ENCODE results near the gene UBAP2. TPM values are rescaled to one million over a fixed set of nuclear protein-coding genes. Genes with fewer than 3 reads are reported as not detected.
"Not testable (repeated sequence)": the region's sequence is repeated elsewhere in the genome, so short reads cannot be mapped to it uniquely, and the experiment has no call there.

Gene UBAP2
- total RNA-seq, 4 donors from 2014 or later = 14.5 to 27.8 (median 20.5) TPM

DNA sequence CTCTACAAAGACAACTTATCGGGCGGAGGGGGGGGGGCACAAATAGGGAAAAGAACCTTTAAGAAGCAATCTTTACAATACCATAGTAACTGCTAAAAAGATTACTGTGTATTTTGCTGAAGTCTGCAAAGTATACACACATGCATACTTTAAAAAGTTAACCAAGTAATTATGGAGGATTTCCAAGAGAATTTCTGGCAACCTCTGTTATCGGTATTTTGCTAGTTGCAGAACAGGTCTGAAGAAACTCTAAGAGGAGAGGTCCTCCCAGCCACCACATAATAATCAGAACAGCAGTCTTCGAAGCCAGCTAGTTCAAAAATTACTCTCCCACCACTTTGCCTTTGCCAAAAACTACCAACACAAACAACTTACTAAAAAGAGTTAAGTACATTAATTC lies 56.1 kb downstream of the UBAP2 start:
- no peak overlapping the region for H3K4me3 ChIP-seq
- 60 to 68% methylated on average over 4 of the region's 4 CpGs for WGBS, 2 donors
- H3K27me3 ChIP-seq = no peaks in the 10 kb centered on the region
- TF ChIP-seq, protein P1, sequence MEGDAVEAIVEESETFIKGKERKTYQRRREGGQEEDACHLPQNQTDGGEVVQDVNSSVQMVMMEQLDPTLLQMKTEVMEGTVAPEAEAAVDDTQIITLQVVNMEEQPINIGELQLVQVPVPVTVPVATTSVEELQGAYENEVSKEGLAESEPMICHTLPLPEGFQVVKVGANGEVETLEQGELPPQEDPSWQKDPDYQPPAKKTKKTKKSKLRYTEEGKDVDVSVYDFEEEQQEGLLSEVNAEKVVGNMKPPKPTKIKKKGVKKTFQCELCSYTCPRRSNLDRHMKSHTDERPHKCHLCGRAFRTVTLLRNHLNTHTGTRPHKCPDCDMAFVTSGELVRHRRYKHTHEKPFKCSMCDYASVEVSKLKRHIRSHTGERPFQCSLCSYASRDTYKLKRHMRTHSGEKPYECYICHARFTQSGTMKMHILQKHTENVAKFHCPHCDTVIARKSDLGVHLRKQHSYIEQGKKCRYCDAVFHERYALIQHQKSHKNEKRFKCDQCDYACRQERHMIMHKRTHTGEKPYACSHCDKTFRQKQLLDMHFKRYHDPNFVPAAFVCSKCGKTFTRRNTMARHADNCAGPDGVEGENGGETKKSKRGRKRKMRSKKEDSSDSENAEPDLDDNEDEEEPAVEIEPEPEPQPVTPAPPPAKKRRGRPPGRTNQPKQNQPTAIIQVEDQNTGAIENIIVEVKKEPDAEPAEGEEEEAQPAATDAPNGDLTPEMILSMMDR (IDR thresholded peaks at IDR 0.05) = no peak
- peaks cover 0 to 5% (median 0%) of the 10 kb centered on the region in 3 donors for H3K4me1 ChIP-seq
- no peak overlapping the region for H3K27ac ChIP-seq
- intact Hi-C loops (cut with DNase I) = no loop called here
- H3K36me3 ChIP-seq = peaks cover 4 to 77% (median 5%) of the 10 kb centered on the region in 3 donors
- H3K9me3 ChIP-seq = no peaks in the 10 kb centered on the region
- DNase-seq = no peak

DNA sequence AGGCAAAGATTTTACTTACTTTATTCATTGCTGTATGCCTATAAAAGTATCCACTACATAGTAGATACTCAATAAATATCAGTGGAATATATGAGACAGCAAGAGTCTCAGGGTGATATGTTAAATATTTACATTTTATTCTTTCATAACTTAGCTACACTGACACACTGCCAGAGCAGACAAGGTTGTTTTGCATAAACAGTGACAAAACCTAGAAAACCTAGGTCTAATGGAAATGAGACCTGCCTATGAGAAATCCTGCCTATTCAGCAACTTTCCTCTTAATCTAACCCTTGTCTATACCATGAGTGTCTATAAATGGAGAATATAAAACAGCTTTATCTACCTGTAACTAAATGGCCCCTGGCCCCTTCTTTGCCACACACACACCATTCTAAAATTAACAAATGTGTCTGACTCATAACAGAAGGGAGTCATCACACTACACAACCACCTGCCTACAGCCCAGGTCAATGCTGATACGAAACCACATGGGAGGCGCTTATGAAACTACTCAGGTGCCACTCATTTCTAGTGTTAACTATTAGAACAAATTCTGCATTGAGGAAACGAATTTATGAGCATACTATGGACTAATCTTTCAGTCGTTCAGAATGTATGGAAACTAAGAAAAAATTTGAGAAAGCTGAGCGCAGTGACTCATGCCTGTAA lies 60.3 kb downstream of the UBAP2 start:
- no peak overlapping the region for H3K27ac ChIP-seq
- peaks cover 0 to 80% (median 16%) of the 10 kb centered on the region in 3 donors for H3K36me3 ChIP-seq
- no peak for DNase-seq
- no peak overlapping the region for H3K4me3 ChIP-seq
- intact Hi-C loops (cut with DNase I) = no loop called here
- no peak for TF ChIP-seq POLR2A (IDR thresholded peaks at IDR 0.05)
- TF ChIP-seq, protein P1 (IDR thresholded peaks at IDR 0.05) = no peak
- WGBS, 2 donors = 51 to 60% methylated on average over 5 of the region's 5 CpGs
- H3K4me1 ChIP-seq = peaks cover 0 to 5% (median 0%) of the 10 kb centered on the region in 3 donors
- no peaks in the 10 kb centered on the region for H3K27me3 ChIP-seq
- H3K9me3 ChIP-seq = no peaks in the 10 kb centered on the region

DNA sequence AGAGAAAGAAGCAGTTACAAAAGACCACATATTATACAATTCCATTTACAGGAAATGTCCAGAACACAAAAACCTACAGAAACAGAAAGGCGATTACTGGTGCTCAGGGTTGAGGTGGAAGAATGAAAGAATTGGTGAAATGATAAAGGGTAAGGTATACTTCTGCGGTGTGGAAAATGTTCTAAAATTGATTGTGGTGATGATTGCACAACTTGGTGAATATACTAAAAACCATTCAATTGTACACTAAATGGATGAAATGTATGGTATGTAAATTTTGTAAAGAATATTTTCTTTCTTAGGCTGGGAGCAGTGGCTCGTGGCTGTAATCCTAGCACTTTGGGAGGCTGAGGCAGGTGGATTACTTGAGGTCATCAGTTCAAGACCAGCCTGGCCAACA lies 72.3 kb downstream of the UBAP2 start:
- TF ChIP-seq POLR2A (IDR thresholded peaks at IDR 0.05) = no peak
- TF ChIP-seq, protein P1 (IDR thresholded peaks at IDR 0.05) = no peak
- no peak for DNase-seq
- no peaks in the 10 kb centered on the region for H3K9me3 ChIP-seq
- peaks cover 0 to 92% (median 3%) of the 10 kb centered on the region in 3 donors for H3K36me3 ChIP-seq
- H3K4me1 ChIP-seq = no peaks in the 10 kb centered on the region
- 84 to 86% methylated on average over 3 of the region's 3 CpGs for WGBS, 2 donors
- H3K4me3 ChIP-seq = no peak overlapping the region
- intact Hi-C loops (cut with DNase I) = no loop called here
- H3K27me3 ChIP-seq = no peaks in the 10 kb centered on the region
- H3K27ac ChIP-seq = no peak overlapping the region

DNA sequence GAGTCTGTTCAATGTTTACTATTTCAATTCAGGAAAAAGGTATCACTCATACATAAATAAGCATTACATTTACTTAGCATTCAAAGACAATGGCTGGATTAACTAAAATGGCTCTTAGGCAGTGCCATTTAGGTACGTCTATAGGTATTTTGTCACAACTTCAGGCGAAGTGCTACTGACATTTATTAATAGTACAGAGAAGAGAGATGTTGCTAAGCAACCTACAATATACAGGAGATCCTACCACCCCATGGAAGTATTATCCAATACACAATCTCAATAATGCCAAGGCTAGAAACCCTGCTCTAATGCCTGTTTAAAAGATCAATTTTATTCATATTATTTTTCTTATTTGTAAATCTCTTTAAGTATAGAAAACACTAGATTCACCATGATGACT lies 76.0 kb downstream of the UBAP2 start:
- peaks cover 5 to 93% (median 7%) of the 10 kb centered on the region in 3 donors for H3K36me3 ChIP-seq
- H3K4me1 ChIP-seq = peaks cover 0 to 5% (median 0%) of the 10 kb centered on the region in 3 donors
- no peaks in the 10 kb centered on the region for H3K9me3 ChIP-seq
- WGBS, 2 donors = 88% methylated on average over 2 of the region's 2 CpGs
- H3K4me3 ChIP-seq = no peak overlapping the region
- intact Hi-C loops (cut with DNase I) = no loop called here
- no peak for TF ChIP-seq POLR2A (IDR thresholded peaks at IDR 0.05)
- H3K27me3 ChIP-seq = no peaks in the 10 kb centered on the region
- H3K27ac ChIP-seq = no peak overlapping the region
- DNase-seq = no peak

DNA sequence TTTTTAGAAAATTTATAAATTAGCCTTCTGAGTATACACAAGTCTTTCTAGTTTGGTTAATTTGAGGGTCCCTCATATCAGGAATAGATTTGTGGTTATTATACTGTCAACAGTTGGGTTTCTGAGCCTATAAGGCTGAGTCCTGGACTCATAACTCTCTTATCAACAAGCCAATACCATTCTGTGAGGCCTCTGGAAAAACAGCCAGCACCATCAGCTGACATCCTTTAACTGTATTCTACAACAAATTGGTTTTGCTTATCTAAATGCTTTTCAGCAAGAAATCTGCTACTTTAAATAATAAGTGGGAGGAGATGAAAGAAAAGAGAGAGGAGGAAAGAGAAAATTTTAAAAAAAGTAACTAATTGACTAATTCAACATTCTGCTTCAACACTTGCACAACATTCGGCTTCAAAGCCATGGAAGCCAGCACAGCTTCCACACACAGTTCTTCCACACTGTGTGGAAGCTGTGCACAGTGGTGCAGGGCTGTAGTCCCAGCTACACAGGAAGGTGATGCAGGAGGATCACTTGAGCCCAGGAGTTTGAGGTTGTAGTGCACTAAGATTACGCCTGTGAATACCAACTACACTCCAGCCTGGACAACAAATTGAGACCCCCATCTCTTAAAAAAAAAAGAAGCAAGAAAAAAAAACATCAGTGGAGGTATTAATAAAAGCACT lies 84.5 kb downstream of the UBAP2 start:
- H3K9me3 ChIP-seq = no peaks in the 10 kb centered on the region
- H3K4me3 ChIP-seq = no peak overlapping the region
- peaks cover 0 to 2% (median 0%) of the 10 kb centered on the region in 3 donors for H3K4me1 ChIP-seq
- intact Hi-C loops (cut with DNase I) = no loop called here
- WGBS, 2 donors = 86 to 100% methylated on average over 2 of the region's 2 CpGs
- DNase-seq = no peak
- TF ChIP-seq, protein P1 (IDR thresholded peaks at IDR 0.05) = no peak
- TF ChIP-seq POLR2A (IDR thresholded peaks at IDR 0.05) = no peak
- no peaks in the 10 kb centered on the region for H3K27me3 ChIP-seq
- no peak overlapping the region for H3K27ac ChIP-seq
- peaks cover 0 to 82% (median 0%) of the 10 kb centered on the region in 3 donors for H3K36me3 ChIP-seq

DNA sequence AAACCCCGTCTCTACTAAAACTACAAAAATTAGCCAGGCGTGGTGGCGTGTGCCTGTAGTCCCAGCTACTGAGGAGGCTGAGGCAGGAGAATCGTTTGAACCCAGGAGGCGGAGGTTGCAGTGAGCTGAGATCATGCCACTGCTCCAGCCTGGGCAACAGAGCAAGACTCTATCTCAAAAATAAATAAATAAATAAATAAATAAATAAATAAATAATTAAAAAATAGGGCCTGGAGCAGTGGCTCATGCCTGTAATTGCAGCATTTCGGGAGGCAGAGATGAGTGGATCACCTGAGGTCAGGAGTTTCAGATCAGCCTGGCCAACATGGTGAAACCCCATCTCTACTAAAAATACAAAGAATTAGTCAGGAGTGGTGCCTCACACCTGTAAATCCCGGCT lies 86.2 kb downstream of the UBAP2 start:
- H3K27ac ChIP-seq; intact Hi-C loops (cut with DNase I); H3K27me3 ChIP-seq; H3K4me1 ChIP-seq; DNase-seq; H3K4me3 ChIP-seq; H3K9me3 ChIP-seq: not testable (repeated sequence)
- H3K36me3 ChIP-seq = peaks cover 0 to 90% (median 8%) of the 10 kb centered on the region in 3 donors
- WGBS, 2 donors = 88 to 95% methylated on average over 7 of the region's 7 CpGs
